NOMO-1 (cell line): ENCODE results near the gene QDPR.
A peak's percentile ranks its signal among the peaks of the same experiment; 100 is the strongest.

Experiments
- DNase-seq, 2 experiments: peaks; one replicate each; lab custom pipeline; 2025; ENCODE audit not compliant: unreplicated experiment in 2 of 2; lab: John Stamatoyannopoulos, UW

Gene QDPR

DNA sequence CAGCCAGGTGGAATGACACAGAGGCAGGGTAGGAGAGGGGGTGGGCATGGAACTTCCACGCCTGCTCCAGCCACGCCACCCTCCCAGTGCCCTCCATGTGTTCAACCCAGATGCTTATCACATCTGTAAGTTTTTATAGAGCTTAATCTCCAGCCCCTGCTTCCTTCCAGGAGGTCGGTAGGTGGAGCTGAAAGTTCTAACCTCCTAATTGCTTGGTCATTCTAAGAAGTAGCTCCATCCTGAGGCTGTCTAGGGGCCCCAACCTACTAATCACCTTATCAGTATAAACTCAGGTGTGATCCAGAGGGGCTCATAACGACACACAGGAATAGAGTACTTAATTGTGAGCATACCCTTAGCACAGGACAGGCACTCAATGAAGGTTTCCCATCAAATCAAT, 18.3 kb downstream of the QDPR start:
- no peak for DNase-seq

DNA sequence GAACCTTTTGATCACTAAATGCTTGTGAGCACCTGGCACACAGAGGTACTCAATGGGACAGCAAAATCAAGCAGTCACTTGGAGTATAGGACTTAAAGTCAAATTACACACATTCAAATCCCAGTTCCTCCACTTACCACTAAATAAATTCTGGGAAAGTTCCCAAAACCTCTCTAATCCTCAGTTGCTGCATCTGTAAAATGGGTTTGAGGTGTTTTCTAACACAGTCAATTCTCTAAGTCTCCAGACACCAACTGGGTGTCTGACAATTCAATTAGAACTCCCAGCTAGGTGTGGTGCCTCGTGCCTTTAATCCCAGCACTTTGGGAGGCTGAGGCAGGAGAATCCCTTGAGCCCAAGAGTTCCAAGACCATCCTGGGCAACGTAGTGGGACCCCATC, 19.0 kb downstream of the QDPR start:
- no peak for DNase-seq

DNA sequence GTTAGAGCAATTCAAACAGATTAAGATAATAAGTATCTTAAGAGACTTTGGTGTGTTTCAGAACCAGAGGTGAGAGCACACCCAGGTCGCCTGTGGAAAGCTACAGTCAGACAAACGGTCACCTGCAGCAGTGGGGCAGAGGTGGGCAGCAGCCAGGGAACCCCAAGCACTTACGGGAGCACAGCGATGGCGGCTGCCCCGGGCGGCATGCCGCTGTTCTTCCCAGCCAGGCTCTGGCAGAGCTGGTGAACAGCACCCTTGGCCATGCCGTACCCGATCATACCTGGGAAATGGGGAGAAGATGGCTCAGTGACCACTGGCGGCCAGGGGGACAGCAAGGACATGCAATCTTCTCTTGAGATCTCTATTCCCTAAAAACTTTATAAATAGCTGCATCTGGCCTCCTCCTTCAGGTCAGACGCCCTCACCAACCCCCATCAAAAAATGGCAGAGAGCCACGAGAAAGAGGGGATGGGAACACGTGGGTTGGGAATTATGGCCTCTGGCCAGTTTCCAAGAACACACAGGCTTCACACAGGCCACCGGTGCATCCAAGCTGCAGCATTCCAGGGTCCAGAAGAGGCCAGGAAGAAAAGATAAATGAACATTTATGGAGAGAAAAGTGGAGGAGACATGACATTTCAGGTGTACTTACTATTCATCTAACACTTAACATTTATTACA, 19.7 kb downstream of the QDPR start:
- DNase-seq = no peak

DNA sequence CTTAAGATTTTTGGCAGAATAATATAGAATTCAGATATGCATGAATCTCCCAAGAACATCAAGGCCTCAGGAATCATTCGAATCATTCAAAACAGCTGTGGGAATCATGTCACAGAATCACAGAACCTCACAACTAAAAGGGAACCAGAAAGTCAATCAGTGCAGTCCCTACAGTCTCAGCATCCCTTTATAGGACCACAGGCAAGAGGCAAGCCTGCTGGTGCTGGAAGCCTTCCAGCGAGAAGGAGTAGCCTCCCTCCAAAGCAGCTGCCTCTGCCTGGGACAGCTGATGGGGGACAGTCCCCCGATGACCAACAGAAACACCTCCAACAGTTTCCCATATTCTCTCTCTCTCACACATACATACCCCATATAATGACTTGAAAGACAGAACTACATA, 20.7 kb downstream of the QDPR start:
- DNase-seq = no peak

DNA sequence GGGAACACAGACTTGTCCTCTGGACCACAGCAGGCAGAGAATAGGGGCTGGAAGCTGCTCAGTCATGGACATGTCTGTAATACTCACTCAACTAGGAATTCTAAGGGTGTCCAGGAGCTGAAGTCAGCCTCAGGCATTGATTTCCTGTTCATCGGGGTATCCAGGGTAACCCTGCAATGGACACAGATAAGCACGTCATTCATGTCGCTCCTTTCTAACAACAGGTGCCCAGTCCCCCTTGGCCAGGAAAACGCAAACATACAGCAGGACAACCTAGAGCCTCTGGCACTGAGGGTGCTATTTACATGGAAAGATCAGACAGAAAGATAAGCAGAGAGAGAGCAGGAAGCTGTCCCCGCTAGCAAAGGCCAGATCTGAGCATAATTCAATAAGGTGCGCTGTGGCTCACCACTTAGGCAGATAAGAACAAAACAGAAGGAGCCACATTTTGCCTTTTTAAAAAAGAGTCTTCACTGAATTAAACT, 21.3 kb downstream of the QDPR start:
- DNase-seq = no peak

DNA sequence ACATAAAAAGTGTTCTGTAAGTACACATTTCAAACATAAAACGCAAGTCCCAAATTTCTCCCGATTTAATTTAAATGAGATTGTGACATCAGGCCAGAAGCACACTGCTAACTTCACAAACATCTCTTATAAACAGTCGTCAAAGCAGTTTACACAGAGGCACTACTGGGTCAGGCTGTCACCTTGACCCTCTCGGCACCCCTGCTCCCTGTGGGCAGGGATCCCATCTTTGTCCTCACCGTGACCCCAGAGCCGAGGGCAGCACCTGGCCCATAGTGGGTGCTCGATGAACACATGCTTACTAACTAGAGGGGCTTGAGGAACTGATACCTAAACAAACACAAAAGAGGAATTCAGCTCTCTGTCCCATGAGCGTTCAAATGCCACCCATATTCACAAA, 22.2 kb downstream of the QDPR start:
- DNase-seq = no peak

DNA sequence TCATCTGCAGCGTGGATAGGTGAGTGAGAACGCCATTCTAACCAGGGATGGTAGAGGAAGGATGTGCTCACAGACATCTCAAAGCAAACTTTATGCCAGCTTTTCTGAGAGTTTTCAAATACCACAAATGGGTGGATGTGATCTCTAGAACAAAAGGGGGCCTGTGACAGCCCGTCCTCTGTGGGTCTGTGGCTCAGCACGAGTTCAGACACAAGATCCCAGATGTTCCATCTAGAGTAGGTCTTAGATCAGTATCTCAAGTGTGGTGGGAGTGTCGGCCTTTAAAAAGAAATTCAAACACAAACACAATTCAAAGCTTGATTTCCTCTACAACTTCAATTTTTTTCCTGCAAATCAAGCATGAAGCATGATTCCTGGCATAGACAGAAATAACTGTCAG, 22.8 kb downstream of the QDPR start:
- no peak for DNase-seq

DNA sequence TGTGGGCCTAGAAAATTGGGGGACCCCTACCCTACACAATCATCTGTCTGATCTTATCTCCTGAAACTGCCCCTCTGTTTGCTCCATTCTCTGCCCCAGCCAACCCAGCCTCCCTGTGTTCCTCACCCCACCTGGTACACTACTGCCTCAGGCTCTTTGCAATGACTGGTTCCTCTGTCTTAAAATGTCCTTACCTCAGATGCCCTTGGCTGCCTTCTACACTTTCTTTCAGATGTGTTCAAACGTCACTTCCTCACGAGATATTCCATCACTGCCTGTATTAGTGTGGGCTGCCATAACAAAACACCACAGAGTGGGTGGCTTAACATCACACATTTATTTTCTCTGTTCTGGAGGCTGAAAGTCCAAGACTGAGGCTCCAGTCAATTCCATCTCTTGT, 29.2 kb downstream of the QDPR start:
- no peak for DNase-seq

DNA sequence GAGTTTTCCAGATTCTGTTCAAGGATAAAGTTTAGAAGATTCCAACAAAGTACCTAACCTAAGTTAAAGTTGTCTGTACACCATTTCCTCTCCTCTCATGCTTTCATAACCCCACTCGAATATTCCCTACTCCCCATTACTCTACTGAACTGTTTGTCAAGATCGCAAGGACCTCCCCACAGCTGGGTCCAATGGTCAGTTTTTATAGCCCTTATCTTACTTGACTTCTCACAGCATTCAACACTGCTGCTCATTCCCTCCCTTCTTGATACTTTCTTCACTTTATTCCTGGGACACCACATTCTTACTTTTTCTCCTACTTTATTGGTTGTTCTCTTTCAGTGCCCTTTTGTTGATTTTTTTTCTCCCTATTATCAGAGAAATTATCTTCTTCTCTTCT, 30.9 kb downstream of the QDPR start:
- no peak for DNase-seq

DNA sequence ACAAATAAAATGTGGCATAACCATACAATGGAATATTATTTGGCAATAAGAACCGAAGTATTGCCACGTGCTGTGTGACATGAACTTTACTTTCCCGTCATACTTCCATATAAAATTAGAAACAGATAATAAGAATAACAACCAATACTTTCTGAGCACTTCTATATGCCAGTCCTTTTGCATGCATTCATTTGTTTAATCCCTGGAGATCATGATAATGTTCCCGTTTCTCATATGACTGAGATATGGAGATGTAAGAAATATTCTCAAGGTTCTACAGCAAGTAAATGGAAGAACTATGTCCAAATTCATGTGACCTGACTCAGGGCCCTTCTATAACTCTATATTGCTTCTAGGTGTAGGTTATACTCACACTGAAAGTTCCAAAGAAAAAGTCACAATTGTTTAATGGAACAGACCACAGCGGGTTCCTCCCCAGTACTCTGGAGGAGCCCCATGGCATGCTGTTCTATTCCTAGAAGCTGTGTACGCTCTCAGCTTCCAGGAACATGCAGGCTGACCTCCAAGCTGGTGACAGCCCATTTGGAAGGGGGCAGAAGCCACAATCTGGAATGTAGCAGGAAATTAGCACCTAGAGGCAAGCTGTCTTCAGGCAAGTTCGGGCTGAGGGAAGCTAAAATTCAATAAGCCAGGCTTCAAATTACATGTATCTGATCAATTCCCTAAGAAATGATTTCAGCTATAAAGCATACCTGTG, 31.5 kb downstream of the QDPR start:
- DNase-seq = no peak

DNA sequence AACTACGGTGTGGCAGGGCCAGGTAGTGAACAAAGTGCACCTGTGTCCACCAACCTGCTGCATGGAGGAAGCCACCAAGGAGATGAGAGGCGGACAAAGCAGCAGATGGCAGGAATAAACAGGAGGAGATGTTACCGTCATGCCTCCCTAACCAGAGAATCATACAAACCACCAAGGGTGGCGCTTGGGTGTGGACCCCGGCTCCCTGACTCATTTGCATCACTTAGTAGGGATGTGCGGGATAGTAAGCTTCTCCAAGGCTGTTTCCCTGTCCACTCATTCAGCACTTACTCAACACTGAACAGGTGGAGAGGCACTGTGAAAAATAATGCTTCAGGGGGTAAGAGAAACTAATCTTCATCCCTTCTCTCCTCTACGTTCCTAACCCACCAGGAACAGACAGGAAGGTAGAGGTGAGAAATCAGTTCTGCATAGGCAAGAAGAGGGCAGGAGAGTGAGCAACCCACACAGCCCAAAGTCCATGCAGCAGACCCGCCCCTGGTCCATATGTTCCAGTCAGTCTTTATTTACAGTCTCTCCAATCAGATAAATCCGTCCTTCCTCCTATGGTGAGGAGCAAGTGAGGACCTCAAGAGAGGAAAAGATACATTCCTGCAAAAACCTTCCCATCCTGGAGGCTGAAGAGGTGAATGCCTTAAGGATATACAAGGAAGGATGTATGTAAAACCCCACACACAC, 34.0 kb downstream of the QDPR start:
- DNase-seq = no peak

DNA sequence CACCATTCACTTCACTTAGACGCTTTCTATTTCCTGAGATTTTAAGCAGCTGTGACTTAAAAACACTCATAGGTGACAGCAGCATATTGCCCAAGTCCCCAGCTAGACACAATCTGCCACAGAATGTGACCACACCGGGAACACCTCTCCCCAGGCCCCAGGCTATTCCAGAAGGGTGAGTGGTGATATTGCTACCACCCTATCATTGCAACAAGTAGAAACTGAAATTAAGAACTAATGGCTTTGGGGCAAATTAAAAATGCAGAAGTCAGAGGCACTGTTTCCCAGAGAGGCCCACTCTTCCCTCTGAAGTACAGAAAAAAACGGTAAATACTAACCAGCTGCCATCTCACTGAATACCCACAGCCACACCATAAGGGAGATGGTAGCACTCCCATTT, 35.0 kb downstream of the QDPR start:
- DNase-seq = peak; percentile 95 to 99

DNA sequence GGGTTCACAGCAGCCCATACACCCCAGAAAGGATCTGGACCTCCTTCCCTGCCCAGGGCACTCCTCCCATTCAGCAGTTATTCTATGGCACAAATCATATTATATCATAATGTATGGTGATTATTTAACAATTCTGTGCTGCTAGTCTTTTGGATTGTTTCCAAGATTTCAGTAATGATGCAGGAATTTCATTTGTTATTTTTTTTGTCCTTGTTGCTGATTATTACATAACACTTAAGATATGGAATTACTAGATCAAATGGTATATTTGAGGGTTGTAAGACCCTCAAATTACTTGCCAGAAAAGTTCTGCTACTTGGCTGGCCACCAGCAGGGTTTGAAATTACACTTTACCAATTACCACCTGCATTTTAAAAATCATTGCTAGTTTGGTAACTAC, 36.4 kb downstream of the QDPR start:
- DNase-seq = no peak

DNA sequence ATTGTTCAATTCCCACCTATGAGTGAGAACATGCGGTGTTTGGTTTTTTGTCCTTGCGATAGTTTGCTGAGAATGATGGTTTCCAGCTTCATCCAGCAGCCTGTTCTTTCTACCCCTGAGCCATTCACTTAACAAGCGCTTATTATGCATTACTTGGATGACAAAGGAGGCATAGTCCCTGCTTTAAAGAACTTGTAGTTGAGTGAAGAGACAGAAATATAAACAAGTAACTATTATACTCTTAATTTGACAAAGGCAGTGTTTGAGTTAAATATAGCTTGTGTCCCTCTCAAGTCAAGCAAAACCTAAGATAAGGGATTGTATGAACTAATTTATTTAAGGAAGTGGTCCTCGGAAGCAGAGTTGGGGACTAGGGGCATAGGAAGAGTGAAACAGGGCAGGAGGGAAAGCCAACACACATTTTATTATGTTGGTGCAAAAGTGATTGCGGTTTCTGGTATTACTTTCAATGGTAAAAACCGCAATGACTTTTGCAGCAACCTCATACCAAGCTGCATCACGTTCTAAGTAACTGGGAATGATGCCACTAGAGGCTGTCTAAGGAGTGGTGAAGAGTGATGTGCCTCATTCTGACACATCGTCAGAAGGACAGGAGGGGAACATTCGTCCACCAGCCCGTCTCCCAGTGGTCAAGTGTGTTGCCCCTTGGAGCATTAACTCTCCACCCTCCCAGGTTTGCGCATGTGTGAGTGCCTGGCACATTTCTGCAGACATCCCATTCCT, 41.8 kb downstream of the QDPR start:
- no peak for DNase-seq

DNA sequence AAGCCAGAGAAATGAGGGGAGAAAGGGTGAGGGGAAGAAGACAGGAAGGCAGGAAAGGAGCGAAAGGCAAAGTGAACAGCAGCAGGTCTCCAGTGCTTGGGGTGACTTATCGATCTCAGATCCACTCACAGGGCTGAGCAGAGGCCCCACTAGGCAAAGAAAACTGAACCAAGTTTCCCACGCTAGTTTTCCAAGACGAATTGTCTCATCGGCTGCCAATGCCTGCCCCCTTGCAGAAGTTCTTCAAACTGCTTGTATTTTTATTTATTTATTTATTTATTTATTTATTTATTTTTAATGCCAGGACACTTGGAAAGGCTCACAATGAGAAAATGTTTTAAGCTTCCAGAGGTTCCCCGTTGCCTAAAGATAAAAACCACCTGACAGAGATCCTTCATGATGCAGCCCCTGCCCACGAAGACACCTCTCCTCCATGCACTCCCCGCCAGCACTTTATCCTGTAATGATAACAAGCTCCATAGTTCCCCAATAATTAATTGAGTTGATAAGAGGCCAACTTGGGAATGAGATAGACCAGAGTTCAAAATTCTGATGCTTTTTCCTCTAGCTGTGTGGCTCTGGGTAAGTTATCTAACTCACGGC, 43.2 kb downstream of the QDPR start:
- DNase-seq = no peak

DNA sequence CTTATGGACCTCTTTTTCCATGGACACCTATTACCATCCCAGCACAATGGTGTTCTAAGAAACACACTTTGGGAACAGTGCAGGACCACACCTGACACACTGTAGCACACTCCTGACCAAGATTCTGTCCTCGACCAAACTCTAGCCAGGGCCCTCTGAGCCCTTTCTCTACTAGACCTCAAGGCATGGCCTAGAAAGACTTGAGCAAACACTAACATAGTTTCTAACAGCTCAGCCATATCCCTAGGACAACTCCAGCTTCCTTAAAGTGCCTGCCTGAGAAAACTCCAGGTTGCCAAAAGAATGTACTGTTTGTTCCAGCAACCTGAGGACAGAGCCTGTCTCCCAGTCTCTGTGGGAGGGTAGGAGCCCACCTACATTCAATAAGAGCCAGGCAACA, 48.3 kb downstream of the QDPR start:
- no peak for DNase-seq

DNA sequence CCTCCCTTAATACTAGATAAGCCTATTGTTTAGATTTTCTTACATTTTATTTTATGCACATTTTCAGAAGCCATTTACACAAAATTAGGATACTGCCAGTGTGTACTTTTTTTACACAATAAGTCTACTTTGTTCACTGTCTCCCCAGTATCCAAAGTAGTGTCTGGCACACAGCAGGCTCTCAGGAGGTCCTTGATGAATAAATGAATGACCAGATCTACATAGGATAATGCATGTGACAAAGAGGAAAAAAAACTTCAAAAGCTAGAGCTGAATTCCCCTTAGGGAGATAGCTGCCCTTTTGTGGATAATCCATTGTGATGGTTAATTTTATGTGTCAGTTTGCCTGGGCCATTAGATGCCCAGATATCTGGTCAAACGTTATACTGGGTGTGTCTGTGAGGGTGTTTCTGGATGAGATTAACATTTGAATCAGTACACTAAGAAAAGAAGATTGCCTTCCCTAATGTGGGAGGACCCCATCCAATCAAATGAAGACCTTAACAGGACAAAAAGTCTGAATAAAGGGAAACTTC, 61.6 kb downstream of the QDPR start:
- no peak for DNase-seq

DNA sequence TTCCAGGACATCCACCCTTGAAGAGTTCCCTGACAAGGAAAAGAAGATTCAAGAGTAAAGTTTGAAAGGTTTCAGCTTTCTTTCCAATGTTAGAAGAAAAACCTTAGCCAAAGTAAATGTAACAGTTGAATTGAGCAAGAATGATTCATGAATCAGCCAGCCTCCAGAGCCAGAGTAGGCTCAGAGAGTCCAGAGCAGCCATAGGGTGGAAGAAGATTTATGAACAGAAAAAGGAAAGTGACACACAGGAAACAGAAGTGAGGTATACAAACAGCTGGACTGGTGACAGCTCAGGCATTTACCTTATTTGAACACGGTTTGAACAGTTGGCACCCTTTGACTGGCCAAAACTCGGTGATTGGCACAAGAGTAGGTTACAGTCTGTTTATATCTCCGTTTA, 63.2 kb downstream of the QDPR start:
- DNase-seq = peak; percentile 7 to 79

DNA sequence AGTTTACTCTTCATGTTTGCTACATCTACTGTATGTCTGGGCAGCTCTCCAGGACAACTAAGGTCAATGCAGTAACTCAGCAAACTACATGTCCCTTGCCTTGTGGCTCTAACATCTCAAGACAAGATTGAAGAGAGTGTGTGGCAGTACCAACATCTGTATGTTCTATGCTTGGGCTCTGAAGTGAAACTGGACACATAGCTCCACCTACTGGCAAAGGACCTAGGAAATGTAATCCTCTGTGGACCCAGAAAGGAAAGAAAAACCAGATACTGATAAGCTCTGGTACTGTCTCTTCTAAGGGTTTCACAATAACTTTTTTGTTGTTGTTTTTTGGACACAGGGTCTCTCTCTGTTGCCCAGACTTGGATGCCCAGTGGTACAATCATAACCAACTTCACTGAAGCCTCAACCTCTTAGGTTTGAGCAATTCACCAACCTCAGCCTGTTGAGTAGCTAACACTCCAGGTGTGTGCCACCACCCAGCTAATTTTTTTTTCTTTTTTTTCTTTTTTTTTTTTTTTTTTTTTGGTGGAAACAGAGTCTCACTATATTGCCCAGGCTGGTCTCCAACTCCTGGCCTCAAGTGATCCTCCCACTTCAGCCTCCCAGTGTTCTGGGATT, 64.1 kb downstream of the QDPR start:
- peak; percentile 15 to 71 for DNase-seq

DNA sequence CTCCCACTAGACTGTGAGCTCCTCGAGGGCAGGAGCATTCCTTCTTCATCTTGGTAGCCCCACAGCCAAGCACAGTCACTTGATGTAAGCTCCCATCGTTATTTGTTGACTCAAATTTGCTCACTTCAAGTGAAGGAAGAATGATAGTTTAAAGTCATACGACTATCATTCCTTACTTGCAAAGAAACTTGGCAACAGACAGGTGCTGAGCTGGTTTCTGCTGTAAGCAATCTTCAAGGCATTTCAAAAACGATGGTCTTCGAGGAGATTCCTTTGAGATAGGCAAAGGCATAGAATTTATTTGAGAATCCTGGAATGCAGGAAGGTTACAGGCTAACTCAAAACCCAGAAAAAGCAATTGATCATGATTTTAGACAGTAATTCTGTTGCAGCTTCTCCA, 64.8 kb downstream of the QDPR start:
- DNase-seq = no peak
